ENCODE data around the gene KIN.

The KIN gene

GRCh38 chr10:7808686-7809267 lies 21.0 kb upstream of the KIN start:
- no peak overlapping the region for H3K4me3 ChIP-seq (ENCODE audit: low read depth, low read length)
- no peak for DNase-seq (ENCODE audit: low read depth)
- TF ChIP-seq MYC (IDR thresholded peaks at IDR 0.05; ENCODE audit: low read depth, low read length): no peak
- no peak for TF ChIP-seq MAX (IDR thresholded peaks at IDR 0.05; ENCODE audit: low read depth, low read length)
- TF ChIP-seq CTCF (IDR thresholded peaks at IDR 0.05; ENCODE audit: low read depth, low read length): no peak
- no peak for TF ChIP-seq POLR2A (IDR thresholded peaks at IDR 0.05; ENCODE audit: extremely low read depth, insufficient read length)

- H3K4me3 ChIP-seq (ENCODE audit: low read depth, low read length): no peak overlapping the region
- no peak for TF ChIP-seq MYC (IDR thresholded peaks at IDR 0.05; ENCODE audit: low read depth, low read length)
- TF ChIP-seq POLR2A (IDR thresholded peaks at IDR 0.05; ENCODE audit: extremely low read depth, insufficient read length): no peak
- TF ChIP-seq CTCF (IDR thresholded peaks at IDR 0.05; ENCODE audit: low read depth, low read length): no peak
- no peak for TF ChIP-seq MAX (IDR thresholded peaks at IDR 0.05; ENCODE audit: low read depth, low read length)
- DNase-seq (ENCODE audit: low read depth): no peak
These were observed 16.9 kb upstream of the KIN start for GRCh38 chr10:7804741-7805140.

GRCh38 chr10:7804216-7804615 lies 16.4 kb upstream of the KIN start:
- no peak for DNase-seq (ENCODE audit: low read depth)
- TF ChIP-seq CTCF (IDR thresholded peaks at IDR 0.05; ENCODE audit: low read depth, low read length) (no peak), MAX (IDR thresholded peaks at IDR 0.05; ENCODE audit: low read depth, low read length) (no peak), MYC (IDR thresholded peaks at IDR 0.05; ENCODE audit: low read depth, low read length) (no peak), POLR2A (IDR thresholded peaks at IDR 0.05; ENCODE audit: extremely low read depth, insufficient read length) (no peak)
- H3K4me3 ChIP-seq (ENCODE audit: low read depth, low read length): no peak overlapping the region

- no peak overlapping the region for H3K4me3 ChIP-seq (ENCODE audit: low read depth, low read length)
- TF ChIP-seq MYC (IDR thresholded peaks at IDR 0.05; ENCODE audit: low read depth, low read length): no peak
- no peak for TF ChIP-seq POLR2A (IDR thresholded peaks at IDR 0.05; ENCODE audit: extremely low read depth, insufficient read length)
- no peak for TF ChIP-seq MAX (IDR thresholded peaks at IDR 0.05; ENCODE audit: low read depth, low read length)
- no peak for TF ChIP-seq CTCF (IDR thresholded peaks at IDR 0.05; ENCODE audit: low read depth, low read length)
- DNase-seq (ENCODE audit: low read depth): no peak
These were observed 14.8 kb upstream of the KIN start for GRCh38 chr10:7802606-7803005.

GRCh38 chr10:7797582-7797981 lies 9.8 kb upstream of the KIN start:
- peak; percentile 66 for DNase-seq (ENCODE audit: low read depth)
- H3K4me3 ChIP-seq (ENCODE audit: low read depth, low read length): no peak overlapping the region

GRCh38 chr10:7795605-7796004 lies 7.8 kb upstream of the KIN start:
- no peak for TF ChIP-seq MYC (IDR thresholded peaks at IDR 0.05; ENCODE audit: low read depth, low read length)
- no peak for TF ChIP-seq CTCF (IDR thresholded peaks at IDR 0.05; ENCODE audit: low read depth, low read length)
- TF ChIP-seq MAX (IDR thresholded peaks at IDR 0.05; ENCODE audit: low read depth, low read length): no peak
- no peak for TF ChIP-seq POLR2A (IDR thresholded peaks at IDR 0.05; ENCODE audit: extremely low read depth, insufficient read length)
- H3K4me3 ChIP-seq (ENCODE audit: low read depth, low read length): no peak overlapping the region
- peak; percentile 12 for DNase-seq (ENCODE audit: low read depth)

More at GRCh38 chr10:7797582-7797981, 9.8 kb upstream of the KIN start:
- TF ChIP-seq POLR2A (IDR thresholded peaks at IDR 0.05; ENCODE audit: extremely low read depth, insufficient read length) (no peak), MYC (IDR thresholded peaks at IDR 0.05; ENCODE audit: low read depth, low read length) (peak; percentile 36; the same call in 1 of the 2 replicates)

All from NB4 (cell line).